Activated CD8-positive, alpha-beta T cell treated with anti-CD3 and anti-CD28 coated beads for 36 hours (primary cell): ENCODE results near the gene TOMM6. TPM values are rescaled to one million over a fixed set of nuclear protein-coding genes. Genes with fewer than 3 reads are reported as not detected.

Experiments used
- ATAC-seq: fragments of 200-7000 bp; cut with Tn5 transposase; one replicate; pipeline ENCODE4 v1.10.0; 2021; ENCODE audit warnings: mild to moderate bottlenecking, moderate library complexity
- CTCF ChIA-PET: fragments of 350-600 bp; sonication (Branson Sonifier 250); formaldehyde crosslinking; loops from one replicate; lab custom pipeline; 2021; ENCODE audit warnings: antibody characterized with exemption; lab: Charles Lee
- POLR2A ChIA-PET: fragments of 350-600 bp; sonication (Branson Sonifier 250); formaldehyde crosslinking; loops from one replicate; lab custom pipeline; 2021; ENCODE audit warnings: antibody characterized with exemption; lab: Charles Lee
- DNase-seq: peaks from one replicate; pipeline ENCODE4 v3.0.0-alpha.2; 2020
- H3K27ac Mint-ChIP-seq: one replicate; pipeline ENCODE4 v1.8.0; 2021; ENCODE audit warnings: mild to moderate bottlenecking, mixed read lengths
- H3K27me3 Mint-ChIP-seq: one replicate; pipeline ENCODE4 v1.8.0; 2021; ENCODE audit warnings: mixed read lengths
- H3K36me3 Mint-ChIP-seq: one replicate; pipeline ENCODE4 v1.8.0; 2021; ENCODE audit warnings: low read depth, mixed read lengths
- H3K4me1 Mint-ChIP-seq: one replicate; pipeline ENCODE4 v1.8.0; 2021; ENCODE audit warnings: low read depth, mixed read lengths
- H3K4me3 Mint-ChIP-seq: one replicate; pipeline ENCODE4 v1.8.0; 2021; ENCODE audit warnings: mild to moderate bottlenecking, moderate library complexity, mixed read lengths
- H3K9me3 Mint-ChIP-seq: one replicate; pipeline ENCODE4 v1.8.0; 2021; ENCODE audit warnings: mixed read lengths
- intact Hi-C: fragments of 100-400 bp; cut with micrococcal nuclease; formaldehyde crosslinking; loops from one replicate; pipeline ENCODE4 v1.10.0; 2022
- total RNA-seq, 2 experiments: library from RNA; stranded (reverse); gene quantifications; one replicate each; pipeline ENCODE4 v1.2.3, GENCODE V29; 2021
- TF ChIP-seq, protein P1 (sequence below): fragments of 200-600 bp; IDR thresholded peaks from one replicate; pipeline ENCODE4 v1.8.0; 2022; ENCODE audit warnings: antibody characterized with exemption, mild to moderate bottlenecking

The TOMM6 gene
- total RNA-seq, 2 experiments from 2014 or later: 310 to 314 TPM

DNA sequence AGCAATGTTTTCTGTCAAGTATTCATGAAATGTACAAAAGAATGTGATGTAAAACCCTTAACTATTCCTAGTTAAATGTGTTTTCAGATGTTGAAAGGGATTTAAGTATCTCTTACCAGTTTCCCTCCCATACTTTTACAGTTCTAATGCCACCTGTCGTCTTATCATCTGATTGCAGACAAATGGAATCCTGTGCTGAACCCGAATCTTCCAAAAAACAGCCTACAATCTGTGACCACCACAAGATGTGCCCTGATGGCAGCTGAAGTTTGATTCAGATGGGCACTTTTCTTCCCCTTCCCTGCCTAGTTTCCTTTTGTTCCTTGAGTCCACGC, 1.9 kb downstream of the TOMM6 start:
- H3K27ac Mint-ChIP-seq: peak overlapping the region; percentile 62
- H3K4me3 Mint-ChIP-seq: peak overlapping the region; percentile 91
- TF ChIP-seq, protein P1, sequence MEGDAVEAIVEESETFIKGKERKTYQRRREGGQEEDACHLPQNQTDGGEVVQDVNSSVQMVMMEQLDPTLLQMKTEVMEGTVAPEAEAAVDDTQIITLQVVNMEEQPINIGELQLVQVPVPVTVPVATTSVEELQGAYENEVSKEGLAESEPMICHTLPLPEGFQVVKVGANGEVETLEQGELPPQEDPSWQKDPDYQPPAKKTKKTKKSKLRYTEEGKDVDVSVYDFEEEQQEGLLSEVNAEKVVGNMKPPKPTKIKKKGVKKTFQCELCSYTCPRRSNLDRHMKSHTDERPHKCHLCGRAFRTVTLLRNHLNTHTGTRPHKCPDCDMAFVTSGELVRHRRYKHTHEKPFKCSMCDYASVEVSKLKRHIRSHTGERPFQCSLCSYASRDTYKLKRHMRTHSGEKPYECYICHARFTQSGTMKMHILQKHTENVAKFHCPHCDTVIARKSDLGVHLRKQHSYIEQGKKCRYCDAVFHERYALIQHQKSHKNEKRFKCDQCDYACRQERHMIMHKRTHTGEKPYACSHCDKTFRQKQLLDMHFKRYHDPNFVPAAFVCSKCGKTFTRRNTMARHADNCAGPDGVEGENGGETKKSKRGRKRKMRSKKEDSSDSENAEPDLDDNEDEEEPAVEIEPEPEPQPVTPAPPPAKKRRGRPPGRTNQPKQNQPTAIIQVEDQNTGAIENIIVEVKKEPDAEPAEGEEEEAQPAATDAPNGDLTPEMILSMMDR: no peak
- H3K9me3 Mint-ChIP-seq: no peaks in the 10 kb centered on the region
- DNase-seq: no peak
- ChIA-PET CTCF (interaction anchor here (1.1 to 12.8 kb wide), 2 partner anchors 120 to 257 kb away, joined by 3 to 214 read pairs; partner anchors contain the start of gene TAF8), POLR2A (no interaction called here)
- H3K36me3 Mint-ChIP-seq: peaks cover 38% of the 10 kb centered on the region
- no peaks in the 10 kb centered on the region for H3K27me3 Mint-ChIP-seq
- peaks cover 22% of the 10 kb centered on the region for H3K4me1 Mint-ChIP-seq
- ATAC-seq: no peak
- intact Hi-C loops: loop anchor here (10.0 kb wide), 1 partner anchor 135 kb away; the partner anchor contains the start of genes BYSL and MED20

GRCh38 chr6:41790045-41790444, 2.6 kb downstream of the TOMM6 start:
- ATAC-seq: no peak
- ChIA-PET POLR2A (interaction anchor here (0.7 to 1.2 kb wide), 2 partner anchors 41 to 334 kb away, joined by 3 to 4 read pairs; no protein-coding TSS in a partner anchor), CTCF (interaction anchor here (1.1 to 12.8 kb wide), 3 partner anchors 11 to 256 kb away, joined by 3 to 214 read pairs (median 6); partner anchors contain the start of gene TAF8)
- peak overlapping the region; percentile 24 for H3K4me3 Mint-ChIP-seq
- peaks cover 22% of the 10 kb centered on the region for H3K4me1 Mint-ChIP-seq
- peak overlapping the region; percentile 62 for H3K27ac Mint-ChIP-seq
- intact Hi-C loops: no loop called here
- H3K9me3 Mint-ChIP-seq: no peaks in the 10 kb centered on the region
- TF ChIP-seq, protein P1: no peak
- DNase-seq: no peak
- H3K36me3 Mint-ChIP-seq: peaks cover 38% of the 10 kb centered on the region
- H3K27me3 Mint-ChIP-seq: no peaks in the 10 kb centered on the region

- no peaks in the 10 kb centered on the region for H3K9me3 Mint-ChIP-seq
- CTCF ChIA-PET: interaction anchor here (0.8 to 12.8 kb wide), 6 partner anchors 10 to 423 kb away, joined by 3 to 214 read pairs (median 4); partner anchors contain the start of gene TAF8
- peaks cover 38% of the 10 kb centered on the region for H3K36me3 Mint-ChIP-seq
- H3K4me1 Mint-ChIP-seq: peaks cover 18% of the 10 kb centered on the region
- POLR2A ChIA-PET: interaction anchor here (1.2 kb wide), 1 partner anchor 40 kb away, joined by 3 read pairs; no protein-coding TSS in a partner anchor
- no peak overlapping the region for H3K4me3 Mint-ChIP-seq
- TF ChIP-seq, protein P1: no peak
- DNase-seq (no peak), ATAC-seq (no peak)
- intact Hi-C loops: no loop called here
- H3K27ac Mint-ChIP-seq: no peak overlapping the region
- H3K27me3 Mint-ChIP-seq: no peaks in the 10 kb centered on the region
Measured at GRCh38 chr6:41791305-41791704, 3.8 kb downstream of the TOMM6 start.

DNA sequence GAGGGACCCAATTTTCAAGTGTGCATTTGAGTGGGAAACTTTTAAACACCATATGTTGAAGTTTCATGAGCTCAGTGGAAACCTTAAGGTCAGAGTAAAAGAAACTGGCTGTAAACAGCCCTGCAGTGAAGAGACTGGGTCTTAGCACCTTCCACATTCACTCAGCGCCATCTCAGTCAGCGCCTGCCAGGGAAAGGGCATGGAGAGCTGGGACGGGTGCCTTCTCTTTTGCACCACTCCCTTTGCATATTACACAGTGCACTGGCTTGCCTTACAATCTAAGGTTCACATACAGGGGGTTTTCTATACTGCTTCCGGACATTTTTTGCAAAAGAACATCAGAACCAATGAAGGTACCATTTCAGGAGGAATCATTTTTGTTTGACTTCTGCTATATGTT, 4.5 kb downstream of the TOMM6 start:
- Mint-ChIP-seq H3K4me1 (peaks cover 18% of the 10 kb centered on the region), H3K36me3 (peaks cover 40% of the 10 kb centered on the region), H3K4me3 (no peak overlapping the region), H3K27me3 (no peaks in the 10 kb centered on the region), H3K9me3 (no peaks in the 10 kb centered on the region), H3K27ac (peak overlapping the region; percentile 13)
- DNase-seq: no peak
- intact Hi-C loops: no loop called here
- ATAC-seq: no peak
- ChIA-PET POLR2A (no interaction called here), CTCF (interaction anchor here (0.8 to 12.8 kb wide), 6 partner anchors 9 to 423 kb away, joined by 3 to 214 read pairs (median 4); partner anchors contain the start of gene TAF8)
- TF ChIP-seq, protein P1: no peak

DNA sequence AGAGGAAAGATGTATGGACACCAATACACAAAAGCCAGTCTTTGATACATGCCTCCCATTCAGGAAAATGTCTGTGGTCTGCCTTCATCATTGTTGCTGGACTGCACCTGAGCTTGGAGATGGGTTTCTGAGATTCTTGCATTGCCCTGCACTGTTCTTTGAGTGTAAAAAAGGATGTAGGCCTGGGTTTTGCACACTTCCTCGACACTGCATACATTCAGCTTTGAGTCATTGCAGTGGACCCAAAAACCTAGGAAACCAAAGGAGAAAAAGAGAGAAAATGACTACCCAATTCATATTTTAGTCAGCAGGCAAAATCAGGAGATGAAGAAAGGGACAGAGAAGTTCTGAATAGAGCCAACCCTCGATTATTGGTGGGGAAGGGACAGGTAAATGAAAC, 9.0 kb downstream of the TOMM6 start:
- no peaks in the 10 kb centered on the region for H3K27me3 Mint-ChIP-seq
- no peak for DNase-seq
- no peak for ATAC-seq
- peaks cover 17% of the 10 kb centered on the region for H3K36me3 Mint-ChIP-seq
- ChIA-PET CTCF (no interaction called here), POLR2A (no interaction called here)
- H3K27ac Mint-ChIP-seq: no peak overlapping the region
- TF ChIP-seq, protein P1: no peak
- peaks cover 3% of the 10 kb centered on the region for H3K4me1 Mint-ChIP-seq
- intact Hi-C loops: no loop called here
- H3K4me3 Mint-ChIP-seq: no peak overlapping the region
- H3K9me3 Mint-ChIP-seq: no peaks in the 10 kb centered on the region
